Measurements from ENCODE around the gene WLS. TPM values are rescaled to one million over a fixed set of nuclear protein-coding genes. Genes with fewer than 3 reads are reported as not detected.

Gene WLS
- polyA plus RNA-seq, 1 experiment, result 28.4 TPM

DNA sequence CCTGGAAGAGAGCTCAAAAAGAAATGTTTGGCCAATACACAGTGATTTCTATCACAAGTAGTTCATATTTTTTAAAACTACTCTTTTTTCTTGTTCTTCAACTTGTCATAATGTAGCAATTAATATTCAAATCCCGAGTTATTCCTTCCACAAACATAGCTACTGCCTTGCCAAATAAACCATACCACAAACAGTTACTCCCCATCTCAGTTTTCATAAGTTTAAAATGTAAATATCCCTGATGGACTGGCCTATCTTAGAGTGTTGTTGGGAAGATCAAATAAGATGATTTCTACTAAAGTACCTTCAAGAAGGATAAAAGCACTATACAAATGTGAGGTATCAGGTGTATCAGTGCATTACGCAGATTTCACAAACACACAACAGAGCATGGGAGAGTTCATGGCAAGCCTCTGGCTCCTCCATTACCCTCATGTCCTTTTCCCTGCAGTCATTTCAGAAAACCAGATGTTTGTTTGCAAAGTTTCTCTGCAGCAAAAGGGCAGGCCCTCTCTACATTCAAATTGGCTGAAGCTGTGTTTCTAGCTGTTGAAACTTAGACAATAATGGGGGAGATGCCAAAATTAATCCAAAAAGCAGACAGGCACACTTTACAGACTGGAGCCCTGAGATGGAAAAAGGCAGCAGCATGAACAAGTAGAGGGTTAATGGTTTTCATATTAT is 16.1 kb downstream of the WLS start:
- ChIA-PET CTCF (interaction anchor here (0.6 to 0.9 kb wide), 3 partner anchors 96 to 450 kb away, joined by 3 read pairs; no protein-coding TSS in a partner anchor), POLR2A (no interaction called here)
- H3K4me3 ChIP-seq (ENCODE audit: low read depth, low read length), result no peak overlapping the region
- H3K36me3 ChIP-seq (ENCODE audit: control insufficient read depth, insufficient read depth, low read length), result no peaks in the 10 kb centered on the region
- TF ChIP-seq, protein P1, sequence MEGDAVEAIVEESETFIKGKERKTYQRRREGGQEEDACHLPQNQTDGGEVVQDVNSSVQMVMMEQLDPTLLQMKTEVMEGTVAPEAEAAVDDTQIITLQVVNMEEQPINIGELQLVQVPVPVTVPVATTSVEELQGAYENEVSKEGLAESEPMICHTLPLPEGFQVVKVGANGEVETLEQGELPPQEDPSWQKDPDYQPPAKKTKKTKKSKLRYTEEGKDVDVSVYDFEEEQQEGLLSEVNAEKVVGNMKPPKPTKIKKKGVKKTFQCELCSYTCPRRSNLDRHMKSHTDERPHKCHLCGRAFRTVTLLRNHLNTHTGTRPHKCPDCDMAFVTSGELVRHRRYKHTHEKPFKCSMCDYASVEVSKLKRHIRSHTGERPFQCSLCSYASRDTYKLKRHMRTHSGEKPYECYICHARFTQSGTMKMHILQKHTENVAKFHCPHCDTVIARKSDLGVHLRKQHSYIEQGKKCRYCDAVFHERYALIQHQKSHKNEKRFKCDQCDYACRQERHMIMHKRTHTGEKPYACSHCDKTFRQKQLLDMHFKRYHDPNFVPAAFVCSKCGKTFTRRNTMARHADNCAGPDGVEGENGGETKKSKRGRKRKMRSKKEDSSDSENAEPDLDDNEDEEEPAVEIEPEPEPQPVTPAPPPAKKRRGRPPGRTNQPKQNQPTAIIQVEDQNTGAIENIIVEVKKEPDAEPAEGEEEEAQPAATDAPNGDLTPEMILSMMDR (IDR thresholded peaks at IDR 0.05; ENCODE audit: insufficient read depth, low read depth, low read length), result no peak
- no peak for DNase-seq (ENCODE audit: low read depth)
- no peaks in the 10 kb centered on the region for H3K27me3 ChIP-seq (ENCODE audit: control insufficient read depth, insufficient read depth, low read length)

DNA sequence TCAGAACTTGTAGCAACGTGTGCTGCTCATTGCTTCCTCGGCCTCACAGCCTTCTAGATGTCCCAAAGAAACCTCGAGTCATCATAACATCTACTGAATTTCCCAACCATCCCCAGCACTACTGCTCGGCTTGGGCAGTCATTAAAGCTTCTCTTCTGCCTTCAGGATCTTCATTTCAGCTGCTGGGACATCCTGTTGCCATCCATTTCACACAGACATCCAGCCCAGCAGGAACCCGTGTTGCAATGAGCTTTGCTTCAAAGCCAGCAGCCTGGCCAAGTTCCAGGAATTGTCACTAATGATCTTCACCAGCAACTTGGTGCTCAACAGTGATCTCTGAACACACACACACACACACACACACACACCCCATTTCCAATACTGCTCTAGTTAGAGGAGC is 18.5 kb downstream of the WLS start:
- CTCF ChIA-PET, result interaction anchor here (0.8 to 1.5 kb wide), 3 partner anchors 10 to 130 kb away, joined by 3 to 4 read pairs (median 3); partner anchors contain the start of gene WLS
- Histone ChIP-seq H3K36me3 (ENCODE audit: control insufficient read depth, insufficient read depth, low read length) (no peaks in the 10 kb centered on the region), H3K4me3 (ENCODE audit: low read depth, low read length) (no peak overlapping the region), H3K27me3 (ENCODE audit: control insufficient read depth, insufficient read depth, low read length) (no peaks in the 10 kb centered on the region)
- TF ChIP-seq, protein P1 (IDR thresholded peaks at IDR 0.05; ENCODE audit: insufficient read depth, low read depth, low read length), result no peak
- POLR2A ChIA-PET, result no interaction called here
- DNase-seq (ENCODE audit: low read depth), result no peak

DNA sequence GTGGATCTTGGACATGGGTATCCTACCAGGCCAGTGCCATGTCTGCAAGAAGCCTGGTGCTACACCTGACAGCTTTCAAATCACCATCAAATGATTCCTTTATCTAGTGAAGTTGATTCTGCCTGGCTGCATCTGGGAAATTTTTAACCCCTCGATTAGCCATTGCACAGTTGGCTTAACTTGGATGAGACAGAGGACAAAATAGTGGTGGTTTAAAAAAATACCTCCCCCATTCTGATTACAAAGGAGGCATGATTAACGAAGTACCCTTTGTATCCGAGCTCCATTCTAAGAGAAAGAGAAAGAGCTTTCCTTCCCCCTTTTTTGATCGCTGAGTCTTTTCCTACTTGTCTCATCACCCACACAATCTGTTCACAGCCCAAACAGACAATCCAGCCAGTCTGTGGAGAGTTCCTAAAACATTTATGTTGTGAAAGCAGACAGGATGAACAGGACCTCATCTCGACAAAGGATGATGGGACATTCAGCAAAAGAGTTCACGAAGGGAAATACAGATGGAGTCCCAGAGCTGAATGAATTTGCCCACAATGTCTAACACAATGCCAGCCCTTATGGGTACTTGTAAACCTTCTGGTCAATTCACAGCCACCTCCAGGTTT is 20.5 kb downstream of the WLS start:
- ChIA-PET CTCF (interaction anchor here (0.7 to 0.8 kb wide), 2 partner anchors 14 to 91 kb away, joined by 3 to 5 read pairs; no protein-coding TSS in a partner anchor), POLR2A (no interaction called here)
- TF ChIP-seq, protein P1 (IDR thresholded peaks at IDR 0.05; ENCODE audit: insufficient read depth, low read depth, low read length), result no peak
- Histone ChIP-seq H3K4me3 (ENCODE audit: low read depth, low read length) (no peak overlapping the region), H3K36me3 (ENCODE audit: control insufficient read depth, insufficient read depth, low read length) (no peaks in the 10 kb centered on the region), H3K27me3 (ENCODE audit: control insufficient read depth, insufficient read depth, low read length) (no peaks in the 10 kb centered on the region)
- DNase-seq (ENCODE audit: low read depth), result no peak

DNA sequence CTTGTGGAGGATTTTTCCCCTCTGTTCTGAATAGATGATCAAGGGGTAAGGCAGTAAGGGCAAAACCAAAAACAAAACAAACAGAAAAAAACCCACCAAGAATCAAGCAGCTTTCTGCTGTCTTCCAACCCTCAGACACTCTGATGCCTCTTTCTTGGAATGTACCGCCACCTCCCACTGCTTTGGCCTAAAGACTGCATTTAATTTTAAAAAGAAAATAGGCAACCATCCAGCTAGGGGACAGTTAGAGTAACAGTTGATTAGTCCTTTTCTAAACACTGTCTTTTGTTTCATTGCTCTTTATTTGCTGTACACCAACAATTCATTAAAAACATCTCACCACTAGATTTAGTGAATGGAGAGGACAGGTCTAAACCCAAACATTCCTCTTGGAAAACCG is 21.5 kb downstream of the WLS start:
- Histone ChIP-seq H3K4me3 (ENCODE audit: low read depth, low read length) (no peak overlapping the region), H3K27me3 (ENCODE audit: control insufficient read depth, insufficient read depth, low read length) (no peaks in the 10 kb centered on the region), H3K36me3 (ENCODE audit: control insufficient read depth, insufficient read depth, low read length) (no peaks in the 10 kb centered on the region)
- POLR2A ChIA-PET, result no interaction called here
- TF ChIP-seq, protein P1 (IDR thresholded peaks at IDR 0.05; ENCODE audit: insufficient read depth, low read depth, low read length), result no peak
- DNase-seq (ENCODE audit: low read depth), result no peak
- CTCF ChIA-PET, result no interaction called here

DNA sequence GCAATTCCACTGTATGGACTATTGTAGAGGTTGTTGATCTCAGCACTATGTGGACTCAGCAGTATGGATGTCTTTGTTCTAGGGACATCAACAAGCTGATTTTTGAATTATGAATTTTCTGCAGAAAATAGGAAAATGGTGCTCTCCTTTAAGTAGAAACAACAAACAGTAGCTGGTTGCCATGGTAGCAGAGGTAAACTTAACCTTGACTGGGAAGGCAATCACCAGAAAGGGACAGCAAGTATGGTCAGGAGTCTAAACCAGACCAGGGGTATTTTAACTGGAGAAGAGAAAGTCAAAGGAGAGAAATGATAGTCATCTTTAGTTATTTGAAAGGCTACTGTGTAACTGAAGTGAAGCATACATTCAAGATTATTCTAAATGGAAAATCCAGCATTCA is 22.3 kb downstream of the WLS start:
- Histone ChIP-seq H3K36me3 (ENCODE audit: control insufficient read depth, insufficient read depth, low read length) (no peaks in the 10 kb centered on the region), H3K27me3 (ENCODE audit: control insufficient read depth, insufficient read depth, low read length) (no peaks in the 10 kb centered on the region), H3K4me3 (ENCODE audit: low read depth, low read length) (no peak overlapping the region)
- POLR2A ChIA-PET, result no interaction called here
- CTCF ChIA-PET, result interaction anchor here (0.6 kb wide), 1 partner anchor 1179 kb away, joined by 3 read pairs; no protein-coding TSS in a partner anchor
- no peak for DNase-seq (ENCODE audit: low read depth)
- TF ChIP-seq, protein P1 (IDR thresholded peaks at IDR 0.05; ENCODE audit: insufficient read depth, low read depth, low read length), result no peak

All from BJ (cell line).